Suppressor macrophage treated with lipopolysaccharide for 4 hours (primary cell): ENCODE measurements around the gene BTN3A1.
"Not testable (repeated sequence)": the region's sequence is repeated elsewhere in the genome, so short reads cannot be mapped to it uniquely, and the experiment has no call there.

Experiments used
- DNase-seq: peaks from one replicate; pipeline ENCODE4 v3.0.0-alpha.2; 2020

The BTN3A1 gene

DNA sequence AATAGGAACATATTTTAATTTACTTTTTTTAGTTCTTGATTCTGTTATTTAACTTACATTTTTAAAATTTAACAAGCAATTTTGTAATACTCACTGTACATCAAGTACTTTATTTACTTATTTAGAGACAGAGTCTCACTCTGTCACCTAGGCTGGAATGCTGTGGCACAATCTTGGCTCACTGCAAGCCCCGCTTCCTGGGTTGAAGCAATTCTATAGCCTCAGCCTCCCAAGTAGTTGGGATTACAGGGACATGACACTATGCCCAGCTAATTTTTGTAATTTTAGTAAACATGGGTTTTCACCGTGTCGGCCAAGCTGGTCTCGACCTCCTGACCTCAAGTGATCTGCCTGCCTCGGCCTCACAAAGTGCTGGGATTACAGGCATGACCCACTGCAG, 45.2 kb downstream of the BTN3A1 start:
- DNase-seq = no peak

GRCh38 chr6:26450240-26450639, 48.2 kb downstream of the BTN3A1 start:
- DNase-seq = no peak

DNA sequence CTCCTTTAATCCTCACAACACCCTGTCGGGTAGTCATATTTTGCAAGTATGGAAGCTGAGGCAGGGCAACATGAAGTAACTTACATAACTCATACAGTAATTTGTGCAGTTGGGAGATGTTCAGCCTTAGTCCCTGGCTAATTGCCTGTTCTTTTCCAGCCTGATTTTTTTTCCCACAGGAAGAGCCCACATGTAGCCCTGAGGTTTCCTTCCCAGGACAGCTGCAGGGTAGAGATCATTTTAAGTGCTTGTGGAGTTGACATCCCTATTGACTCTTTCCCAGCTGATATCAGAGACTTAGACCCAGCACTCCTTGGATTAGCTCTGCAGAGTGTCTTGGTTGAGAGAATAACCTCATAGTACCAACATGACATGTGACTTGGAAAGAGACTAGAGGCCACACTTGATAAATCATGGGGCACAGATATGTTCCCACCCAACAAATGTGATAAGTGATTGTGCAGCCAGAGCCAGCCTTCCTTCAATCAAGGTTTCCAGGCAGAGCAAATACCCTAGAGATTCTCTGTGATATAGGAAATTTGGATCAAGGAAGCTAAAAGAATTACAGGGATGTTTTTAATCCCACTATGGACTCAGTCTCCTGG, 50.7 kb downstream of the BTN3A1 start:
- DNase-seq = no peak

GRCh38 chr6:26454631-26455030, 52.6 kb downstream of the BTN3A1 start:
- peak; percentile 64 for DNase-seq

- no peak for DNase-seq
Measured at GRCh38 chr6:26455357-26455970, 53.4 kb downstream of the BTN3A1 start.

GRCh38 chr6:26457264-26457805, 55.3 kb downstream of the BTN3A1 start:
- DNase-seq = no peak

GRCh38 chr6:26457806-26458688, 56.0 kb downstream of the BTN3A1 start, which contains the start of gene BTN2A1:
Gene BTN2A1, plus strand, starts transcription at chr6:26457955. Its CDS starts 682 bp downstream, at chr6:26458637.
- DNase-seq = peak; percentile 94

GRCh38 chr6:26459023-26459810, 57.1 kb downstream of the BTN3A1 start:
- peak; percentile 81 for DNase-seq

GRCh38 chr6:26461353-26461752, 59.3 kb downstream of the BTN3A1 start:
- DNase-seq = not testable (repeated sequence)

DNA sequence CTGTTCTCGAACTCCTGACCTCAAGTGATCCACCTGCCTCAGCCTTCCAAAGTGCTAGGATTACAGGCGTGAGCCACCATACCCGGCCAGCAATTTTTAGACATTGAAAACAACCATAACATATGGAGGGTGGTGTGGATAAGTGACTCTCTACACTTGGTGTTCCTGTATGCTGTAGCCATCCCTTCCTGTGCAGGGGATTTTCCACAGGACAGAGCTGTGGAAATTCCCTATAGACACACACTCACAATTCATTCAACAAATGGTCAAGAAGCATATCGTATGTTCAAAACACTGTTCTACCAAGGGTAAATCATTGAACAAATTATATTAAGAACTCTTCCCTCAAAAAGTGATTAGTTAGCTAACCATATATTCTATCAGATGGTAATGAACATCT, 61.9 kb downstream of the BTN3A1 start:
- no peak for DNase-seq

GRCh38 chr6:26464416-26465131, 62.5 kb downstream of the BTN3A1 start:
- no peak for DNase-seq
